GM12872 (cell line): ENCODE results near the gene GPC1.

Experiments
- TF ChIP-seq, protein P1 (sequence below): IDR thresholded peaks from 3 replicates; pipeline ENCODE4 v1.5.1; 2011; ENCODE audit warnings: low read depth, mild to moderate bottlenecking, low read length, moderate library complexity; ENCODE audit not compliant: insufficient read depth

The GPC1 gene

DNA sequence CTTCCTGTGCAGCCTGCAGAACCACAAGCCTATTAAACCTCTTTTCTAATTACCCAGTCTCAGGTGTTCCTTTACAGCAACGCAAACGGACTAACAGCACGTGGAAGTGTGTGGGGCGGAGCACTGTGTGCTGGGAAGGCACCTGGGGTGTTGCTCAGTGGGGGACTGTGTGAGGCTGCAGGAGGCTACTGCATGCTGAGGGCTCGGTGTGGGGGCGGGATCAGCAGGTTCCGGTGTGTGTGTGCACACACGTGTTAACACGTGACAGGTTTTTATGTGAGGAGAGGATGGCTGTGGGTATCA is 63.4 kb downstream of the GPC1 start:
- TF ChIP-seq, protein P1, sequence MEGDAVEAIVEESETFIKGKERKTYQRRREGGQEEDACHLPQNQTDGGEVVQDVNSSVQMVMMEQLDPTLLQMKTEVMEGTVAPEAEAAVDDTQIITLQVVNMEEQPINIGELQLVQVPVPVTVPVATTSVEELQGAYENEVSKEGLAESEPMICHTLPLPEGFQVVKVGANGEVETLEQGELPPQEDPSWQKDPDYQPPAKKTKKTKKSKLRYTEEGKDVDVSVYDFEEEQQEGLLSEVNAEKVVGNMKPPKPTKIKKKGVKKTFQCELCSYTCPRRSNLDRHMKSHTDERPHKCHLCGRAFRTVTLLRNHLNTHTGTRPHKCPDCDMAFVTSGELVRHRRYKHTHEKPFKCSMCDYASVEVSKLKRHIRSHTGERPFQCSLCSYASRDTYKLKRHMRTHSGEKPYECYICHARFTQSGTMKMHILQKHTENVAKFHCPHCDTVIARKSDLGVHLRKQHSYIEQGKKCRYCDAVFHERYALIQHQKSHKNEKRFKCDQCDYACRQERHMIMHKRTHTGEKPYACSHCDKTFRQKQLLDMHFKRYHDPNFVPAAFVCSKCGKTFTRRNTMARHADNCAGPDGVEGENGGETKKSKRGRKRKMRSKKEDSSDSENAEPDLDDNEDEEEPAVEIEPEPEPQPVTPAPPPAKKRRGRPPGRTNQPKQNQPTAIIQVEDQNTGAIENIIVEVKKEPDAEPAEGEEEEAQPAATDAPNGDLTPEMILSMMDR, result no peak

GRCh38 chr2:240499309-240500301 is 64.1 kb downstream of the GPC1 start:
- TF ChIP-seq, protein P1, result no peak

DNA sequence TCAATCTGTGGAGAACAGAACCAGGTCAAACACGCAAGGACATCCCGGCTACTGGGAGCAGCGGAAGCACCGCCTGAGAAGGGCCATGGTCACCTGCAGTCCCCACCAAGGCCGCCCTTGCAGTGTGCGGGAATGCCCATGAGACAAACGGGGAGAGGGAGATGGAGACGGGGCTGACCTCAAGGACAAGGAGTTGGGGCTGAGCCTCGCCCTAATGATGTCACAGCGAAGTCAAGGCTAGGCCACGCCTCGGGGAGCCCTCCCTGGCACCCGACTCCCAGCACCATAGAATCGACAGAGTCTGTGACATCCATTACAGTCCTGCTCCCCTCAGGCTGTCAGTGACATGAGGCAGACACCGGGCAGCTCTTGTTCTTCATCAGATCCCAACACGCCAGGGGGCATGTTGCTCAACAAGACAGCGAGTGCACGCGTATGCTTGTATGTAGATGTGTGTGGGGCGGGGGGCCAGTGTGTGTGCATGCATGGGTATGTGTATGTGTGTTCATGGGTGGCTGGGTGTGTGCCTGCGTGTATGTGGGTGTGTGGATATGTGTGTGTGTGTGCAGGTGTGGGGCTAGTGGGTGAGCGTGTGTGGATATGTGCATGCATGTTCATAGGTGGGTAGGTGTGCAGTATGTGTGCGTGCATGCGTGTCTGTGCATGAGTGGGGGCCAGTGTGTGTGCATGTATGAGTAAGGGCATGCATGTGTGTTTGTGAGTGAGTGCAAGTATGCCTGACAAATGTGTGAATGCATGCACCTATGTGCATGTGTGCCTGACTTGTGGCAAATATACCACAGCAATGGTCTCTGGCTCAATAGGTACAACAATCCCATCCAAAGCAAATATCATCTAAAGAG is 65.3 kb downstream of the GPC1 start:
- TF ChIP-seq, protein P1, result no peak

GRCh38 chr2:240501531-240501991 is 66.1 kb downstream of the GPC1 start:
- TF ChIP-seq, protein P1, result no peak

DNA sequence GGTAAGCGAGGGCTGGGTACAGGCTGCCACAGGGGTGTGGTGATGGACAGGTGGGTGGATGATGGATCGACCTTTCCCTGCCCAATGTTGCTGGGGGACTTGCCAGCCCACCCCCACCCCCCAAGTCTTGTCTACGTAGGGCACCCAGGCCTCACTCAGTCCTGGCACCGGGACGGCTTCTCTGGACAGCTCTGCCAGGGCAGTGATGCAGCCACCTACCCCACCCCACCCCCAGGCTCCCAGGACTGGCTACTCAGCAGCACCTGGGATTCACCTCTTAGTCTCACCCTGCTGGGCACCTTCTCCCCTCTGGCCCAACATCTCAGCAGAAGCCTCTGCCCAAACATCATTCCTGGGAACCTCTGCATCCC is 66.6 kb downstream of the GPC1 start:
- TF ChIP-seq, protein P1, result no peak

DNA sequence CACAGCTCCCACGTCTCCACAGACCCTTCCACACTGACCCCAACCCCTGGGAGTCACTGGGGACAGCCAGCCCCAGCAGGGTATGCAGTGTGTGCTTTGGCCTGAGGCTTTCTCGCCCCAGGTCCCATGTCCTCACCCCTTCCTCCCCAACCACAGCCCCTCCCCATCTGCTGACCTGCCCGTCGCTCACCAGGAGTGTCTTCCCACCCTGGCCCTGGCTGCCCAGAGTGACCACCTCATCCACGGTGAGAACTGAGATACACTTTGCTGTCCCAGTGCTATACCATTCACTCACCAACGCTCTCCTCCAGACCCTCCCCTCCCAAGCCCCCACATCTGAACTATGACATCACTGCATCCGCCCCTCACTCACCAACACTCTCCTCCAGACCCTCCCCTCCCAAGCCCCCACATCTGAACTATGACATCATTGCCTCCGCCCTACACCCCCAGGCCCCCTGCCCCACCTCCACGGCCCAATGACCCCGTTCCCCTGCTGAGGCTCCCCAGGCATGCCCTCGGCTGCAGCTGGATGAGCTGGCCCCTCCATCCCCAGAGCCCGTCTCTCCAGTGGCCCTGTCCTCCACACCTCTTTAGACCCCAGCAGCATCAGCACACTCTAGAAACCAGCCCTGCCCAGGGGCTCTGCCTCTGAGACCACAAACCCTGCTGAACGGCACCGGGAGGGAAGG is 67.1 kb downstream of the GPC1 start:
- TF ChIP-seq, protein P1, result no peak

DNA sequence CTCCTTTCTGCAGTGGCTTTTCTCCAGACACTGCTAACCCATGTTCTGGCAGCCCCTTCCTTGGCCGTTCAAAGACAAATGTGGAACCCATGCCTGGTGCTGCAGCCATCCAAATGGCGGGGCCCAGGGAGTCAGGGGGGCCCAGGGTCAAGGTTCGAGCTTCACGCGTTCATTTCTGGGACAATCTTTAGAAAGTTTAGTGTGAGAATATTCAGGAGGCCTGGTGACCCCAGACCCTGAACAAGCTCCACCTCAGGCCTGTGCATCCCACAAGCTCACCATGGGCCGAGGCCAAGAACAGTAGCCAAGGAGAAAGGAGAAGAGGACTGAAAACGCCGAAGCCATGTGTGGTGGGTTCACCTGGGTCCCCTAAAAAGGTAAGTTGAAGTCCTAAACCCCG is 67.9 kb downstream of the GPC1 start:
- TF ChIP-seq, protein P1, result no peak
